H1 (cell line): ENCODE data around the gene RAB40C. TPM values are rescaled to one million over a fixed set of nuclear protein-coding genes. Genes with fewer than 3 reads are reported as not detected.

Experiments used
- CTCF ChIA-PET: fragments of 300-600 bp; sonication (Branson Sonifier 250); formaldehyde crosslinking; loops from one replicate; lab custom pipeline; 2021; ENCODE audit not compliant: partially characterized antibody; lab: Charles Lee
- POLR2A ChIA-PET: fragments of 300-600 bp; sonication (Branson Sonifier 250); formaldehyde crosslinking; loops from one replicate; lab custom pipeline; 2021; ENCODE audit warnings: inconsistent platforms; ENCODE audit not compliant: partially characterized antibody; lab: Charles Lee
- DNase-seq, 2 experiments: peaks; one replicate each; pipeline versions ENCODE4 v3.0.0 to v3.0.0-alpha.2; 2010 to 2022; ENCODE audit warnings: low spot score in 2 of 2, low read depth in 1 of 2, mixed read lengths in 1 of 2
- FAIRE-seq: peaks from 2 replicates; lab custom pipeline; 2011; peaks lifted over from hg19 to GRCh38; lab: Jason Lieb, UNC
- H2AFZ ChIP-seq: 2 replicates; pipeline ENCODE4 v1.8.1; 2012; ENCODE audit warnings: low read length, inconsistent platforms
- H2AK5ac ChIP-seq: 2 replicates; pipeline ENCODE4 v1.6.1; 2013; ENCODE audit warnings: low read depth, low read length
- H2BK120ac ChIP-seq: replicated peaks from 2 replicates; pipeline ENCODE3; 2013; ENCODE audit warnings: low read depth, low read length, inconsistent platforms
- H2BK12ac ChIP-seq: 2 replicates; pipeline ENCODE4 v1.6.1; 2013; ENCODE audit warnings: low read depth, low read length
- H2BK15ac ChIP-seq: 2 replicates; pipeline ENCODE4 v1.6.1; 2013; ENCODE audit warnings: low read length
- H2BK20ac ChIP-seq: 2 replicates; pipeline ENCODE4 v1.6.1; 2013; ENCODE audit warnings: low read length
- H2BK5ac ChIP-seq: 2 replicates; pipeline ENCODE4 v1.6.1; 2013; ENCODE audit warnings: low read depth, low read length
- H3K14ac ChIP-seq: 2 replicates; pipeline ENCODE4 v1.6.1; 2013; ENCODE audit warnings: inconsistent platforms; ENCODE audit not compliant: insufficient read length
- H3K18ac ChIP-seq: 2 replicates; pipeline ENCODE4 v1.6.1; 2013; ENCODE audit warnings: low read length; ENCODE audit errors: extremely low read depth
- H3K23ac ChIP-seq: 2 replicates; pipeline ENCODE4 v1.6.1; 2013; ENCODE audit warnings: inconsistent platforms; ENCODE audit not compliant: insufficient read length
- H3K23me2 ChIP-seq: 2 replicates; pipeline ENCODE4 v1.6.1; 2013; ENCODE audit warnings: low read depth, low read length
- H3K27ac ChIP-seq: 2 replicates; pipeline ENCODE4 v1.6.1; 2011; ENCODE audit warnings: low read depth, low read length, inconsistent platforms
- H3K27me3 ChIP-seq, 4 experiments: replicated peaks in 1 of 4; 1 replicate in 1 of 4; 2 replicates in 3 of 4; pipeline versions ENCODE4 v1.6.1 to v1.8.1; 2011 to 2013; ENCODE audit warnings: low read length in 3 of 4, mild to moderate bottlenecking in 3 of 4, inconsistent platforms in 2 of 4, mixed read lengths in 2 of 4, moderate library complexity in 1 of 4; ENCODE audit not compliant: control insufficient read depth in 3 of 4, insufficient read depth in 3 of 4; ENCODE audit errors: extremely low read depth in 1 of 4
- H3K36me3 ChIP-seq, 4 experiments: 2 replicates each; pipeline versions ENCODE4 v1.6.1 to v1.8.1; 2011 to 2013; ENCODE audit warnings: mild to moderate bottlenecking in 4 of 4, low read length in 3 of 4, moderate library complexity in 2 of 4, control low read depth in 1 of 4, inconsistent platforms in 1 of 4; ENCODE audit not compliant: insufficient read depth in 4 of 4, control insufficient read depth in 2 of 4
- H3K4ac ChIP-seq: replicated peaks from 2 replicates; pipeline ENCODE3; 2013; ENCODE audit warnings: low read length, low read depth, mixed read lengths, inconsistent platforms; ENCODE audit not compliant: insufficient read length
- H3K4me1 ChIP-seq, 4 experiments: replicated peaks in 1 of 4; 1 replicate in 1 of 4; 2 replicates in 3 of 4; pipeline versions ENCODE4 v1.6.1 to v1.8.1; 2011 to 2013; ENCODE audit warnings: low read length in 3 of 4, inconsistent platforms in 2 of 4, mixed read lengths in 1 of 4; ENCODE audit not compliant: insufficient read depth in 4 of 4, control insufficient read depth in 3 of 4
- H3K4me2 ChIP-seq, 2 experiments: 2 replicates each; pipeline versions ENCODE4 v1.6.1 to v1.8.1; 2011 to 2013; ENCODE audit warnings: low read depth in 2 of 2, low read length in 2 of 2, control low read depth in 1 of 2, inconsistent platforms in 1 of 2, mild to moderate bottlenecking in 1 of 2; ENCODE audit not compliant: insufficient read depth in 1 of 2
- H3K4me3 ChIP-seq, 4 experiments: fragments of 200-600, 300-600 bp in 1 of 4; sonication (generic), shearing (Covaris generic), sonication (Bioruptor Twin) in 1 of 4; 2 replicates each; pipeline versions ENCODE4 v1.5.1 to v1.8.1; 2011 to 2016; ENCODE audit warnings: low read length in 4 of 4, low read depth in 3 of 4, control low read depth in 2 of 4, inconsistent platforms in 2 of 4, mild to moderate bottlenecking in 2 of 4, mixed read lengths in 1 of 4, moderate library complexity in 1 of 4; ENCODE audit not compliant: insufficient read depth in 2 of 4; ENCODE audit errors: extremely low read depth in 1 of 4
- H3K56ac ChIP-seq: replicated peaks from 2 replicates; pipeline ENCODE3; 2013; ENCODE audit warnings: low read depth, mild to moderate bottlenecking, mixed read lengths, low read length, inconsistent platforms; ENCODE audit not compliant: insufficient read length
- H3K79me1 ChIP-seq: 2 replicates; pipeline ENCODE4 v1.6.1; 2013; ENCODE audit warnings: low read depth, low read length, control low read depth
- H3K79me2 ChIP-seq, 2 experiments: 2 replicates each; pipeline versions ENCODE4 v1.6.1 to v1.8.1; 2012 to 2013; ENCODE audit warnings: low read length in 2 of 2, mild to moderate bottlenecking in 2 of 2, inconsistent platforms in 1 of 2; ENCODE audit not compliant: insufficient read depth in 2 of 2, control insufficient read depth in 1 of 2
- H3K9ac ChIP-seq, 4 experiments: replicated peaks in 1 of 4; 1 replicate in 1 of 4; 2 replicates in 3 of 4; pipeline versions ENCODE4 v1.6.1 to v1.8.1; 2011 to 2013; ENCODE audit warnings: low read depth in 3 of 4, low read length in 3 of 4, control low read depth in 2 of 4, mild to moderate bottlenecking in 2 of 4, moderate library complexity in 2 of 4, inconsistent platforms in 1 of 4; ENCODE audit errors: extremely low read depth in 1 of 4
- H3K9me3 ChIP-seq, 2 experiments: 2 replicates each; pipeline versions ENCODE4 v1.6.1 to v1.8.1; 2012 to 2013; ENCODE audit warnings: mild to moderate bottlenecking in 2 of 2, moderate library complexity in 2 of 2, control low read depth in 1 of 2, inconsistent platforms in 1 of 2, low read depth in 1 of 2, low read length in 1 of 2, mixed read lengths in 1 of 2; ENCODE audit not compliant: insufficient read depth in 2 of 2
- H4K20me1 ChIP-seq, 2 experiments: replicated peaks in 1 of 2; 2 replicates each; pipeline versions ENCODE3 to v1.8.1; 2011 to 2013; ENCODE audit warnings: inconsistent platforms in 2 of 2, low read length in 2 of 2, mild to moderate bottlenecking in 1 of 2; ENCODE audit not compliant: insufficient read depth in 2 of 2, control insufficient read depth in 1 of 2
- H4K5ac ChIP-seq: 2 replicates; pipeline ENCODE4 v1.6.1; 2013; ENCODE audit warnings: low read length, low read depth, mixed read lengths, inconsistent platforms; ENCODE audit not compliant: insufficient read length
- H4K8ac ChIP-seq: 2 replicates; pipeline ENCODE4 v1.8.0; 2013; ENCODE audit warnings: mild to moderate bottlenecking, moderate library complexity, low read length, inconsistent platforms; ENCODE audit not compliant: insufficient read depth; ENCODE audit errors: extremely low read depth
- H4K91ac ChIP-seq: replicated peaks from 2 replicates; pipeline ENCODE3; 2013; ENCODE audit warnings: low read length, mixed read lengths, inconsistent platforms; ENCODE audit not compliant: insufficient read length
- CTBP2 ChIP-seq: IDR thresholded peaks from 2 replicates; pipeline ENCODE4 v1.7.0; 2011; ENCODE audit warnings: borderline replicate concordance, mild to moderate bottlenecking, moderate library complexity, mixed read lengths, low read length; ENCODE audit not compliant: insufficient read depth, insufficient read length
- JUN ChIP-seq: IDR thresholded peaks from 2 replicates; pipeline ENCODE4 v1.6.1; 2011; ENCODE audit warnings: low read depth, mild to moderate bottlenecking, improper control_type of control experiment, low read length
- KDM4A ChIP-seq: IDR thresholded peaks from one replicate; pipeline ENCODE4 v1.7.1; 2012; ENCODE audit warnings: low read depth, mild to moderate bottlenecking, moderate library complexity, low read length, inconsistent platforms; ENCODE audit not compliant: severe bottlenecking
- NANOG ChIP-seq: IDR thresholded peaks from 2 replicates; pipeline ENCODE4 v1.6.1; 2011; ENCODE audit warnings: low read length, low read depth, mild to moderate bottlenecking, inconsistent platforms; ENCODE audit not compliant: insufficient read depth, poor library complexity, severe bottlenecking
- RNF2 ChIP-seq: fragments of 200-900, 300-1000 bp; sonication (generic); IDR thresholded peaks from 2 replicates; pipeline ENCODE4 v1.7.1; 2016; ENCODE audit warnings: borderline replicate concordance, low read depth, mild to moderate bottlenecking, antibody characterized with exemption, low read length; ENCODE audit not compliant: poor library complexity, severe bottlenecking; ENCODE audit errors: missing control alignments
- SAP30 ChIP-seq: fragments of 300-600 bp; sonication (generic); IDR thresholded peaks from 2 replicates; pipeline ENCODE4 v1.7.1; 2012; ENCODE audit warnings: low read length, moderate library complexity, mild to moderate bottlenecking, inconsistent platforms; ENCODE audit not compliant: insufficient read depth, insufficient replicate concordance
- SIN3A ChIP-seq, 2 experiments: IDR thresholded peaks in 1 of 2; conservative IDR thresholded peaks in 1 of 2; 2 replicates each; pipeline ENCODE4 v1.6.1; 2011 to 2012; ENCODE audit warnings: low read length in 2 of 2, improper control_type of control experiment in 1 of 2, low read depth in 1 of 2, mild to moderate bottlenecking in 1 of 2
- WGBS, 2 experiments: shearing (Covaris generic) in 1 of 2; methylation state at CpG; one replicate each; pipeline versions ENCODE4 v1.1.6 to v1.1.7; 2013 to 2015; ENCODE audit warnings: low lambda C conversion rate in 2 of 2, mixed read lengths in 2 of 2, inconsistent platforms in 1 of 2, low coverage in 1 of 2, missing lambda C conversion rate in 1 of 2; ENCODE audit not compliant: insufficient replicate concordance in 2 of 2, insufficient coverage in 1 of 2, insufficient read length in 1 of 2; ENCODE audit errors: extremely low coverage in 1 of 2, missing lambda C conversion rate in 1 of 2; 5-methylcytosine and 5-hydroxymethylcytosine counted together
- polyA plus RNA-seq, 7 experiments: library from polyadenylated mRNA; depleted of rRNA in 3 of 7; stranded (reverse) in 5 of 7; unstranded in 2 of 7; fragments of >200 nt in 5 of 7; fragments of 200-250 nt in 2 of 7; gene quantifications; 1 replicate in 5 of 7; 2 replicates in 1 of 7; 4 replicates in 1 of 7; pipeline versions ENCODE4 v1.2.1 to v1.2.3, GENCODE V29; 2011 to 2013; ENCODE audit warnings: missing spikeins in 2 of 7, mixed read lengths in 2 of 7
- total RNA-seq: library from RNA; stranded (reverse); fragmentation: NEBNext Ultra II Directional; extraction: Animal tissue kit (Norgen Biotek cat#: 25700); gene quantifications from 2 replicates; pipeline ENCODE4 v1.2.1, GENCODE V29; 2021
- TF ChIP-seq, protein P1 (sequence below): IDR thresholded peaks from 2 replicates; pipeline ENCODE4 v1.6.1; 2011; ENCODE audit warnings: low read length, improper control_type of control experiment

Gene RAB40C
- total and polyA plus RNA-seq, 2 of the 8 experiments (the other 6 are each of a cell fraction or from before 2014, with no cell fraction given): 13.9 to 15.6 TPM

DNA sequence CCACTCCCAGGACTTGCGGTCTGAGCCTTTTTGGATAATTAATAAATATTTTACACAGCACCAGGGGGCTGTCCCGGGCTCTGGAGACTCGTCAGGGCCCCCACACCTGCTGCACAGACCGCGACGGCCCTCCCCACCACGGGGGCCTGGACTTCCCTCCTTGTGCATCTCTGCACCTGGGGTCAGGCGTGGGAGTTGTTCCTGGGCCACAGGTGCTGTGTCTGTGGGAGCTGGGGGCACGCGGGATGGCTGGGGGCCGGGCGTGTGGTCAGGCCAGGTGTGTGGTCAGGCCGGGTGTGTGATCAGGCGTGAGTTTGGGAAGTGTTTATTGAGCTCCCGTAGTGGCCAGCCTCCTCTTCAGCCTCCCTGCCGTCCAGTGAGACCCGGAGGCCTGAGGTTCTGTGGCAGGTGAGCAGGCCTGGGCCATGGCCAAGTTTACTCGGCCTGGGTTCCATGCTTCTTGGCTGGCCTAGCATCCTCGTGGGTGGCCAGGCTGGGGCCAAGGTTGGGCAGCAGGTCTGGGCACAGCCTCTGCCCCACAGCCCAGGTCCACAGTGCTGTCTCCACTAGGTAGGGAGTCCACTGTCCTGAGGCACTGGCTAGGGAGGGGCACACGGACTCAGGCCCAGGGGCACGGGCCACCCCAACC is 88.5 kb downstream of the RAB40C start:
- peaks cover 0 to 2% (median 0%) of the 10 kb centered on the region in 4 experiments; a peak in 2 of 7 replicates for H3K27me3 ChIP-seq
- H3K4me3 ChIP-seq: no peak overlapping the region
- no peak overlapping the region for H2AFZ ChIP-seq
- peaks cover 6% of the 10 kb centered on the region; the same call in 1 of the 2 replicates for H3K79me1 ChIP-seq
- no peak for DNase-seq
- FAIRE-seq: no peak
- no peak overlapping the region for H2BK120ac ChIP-seq
- H3K14ac ChIP-seq: no peak overlapping the region
- H3K23ac ChIP-seq: no peak overlapping the region
- H3K79me2 ChIP-seq: peaks cover 0 to 12% of the 10 kb centered on the region in 2 experiments; a peak in 1 of 4 replicates
- peak overlapping the region; percentile 63; the same call in 1 of the 2 replicates for H2BK5ac ChIP-seq
- peak overlapping the region; percentile 65 for H4K8ac ChIP-seq
- H3K9me3 ChIP-seq: no peaks in the 10 kb centered on the region
- H3K56ac ChIP-seq: no peak overlapping the region
- peak overlapping the region; percentile 99; the same call in 1 of the 2 replicates for H2BK15ac ChIP-seq
- peaks cover 7 to 18% (median 13%) of the 10 kb centered on the region in 4 experiments for H3K36me3 ChIP-seq
- H3K4me2 ChIP-seq: no peak overlapping the region
- 0 out of 2 replicates have a peak overlapping the region, but pooled peaks have one; percentile 7 for H2AK5ac ChIP-seq
- H2BK12ac ChIP-seq: peak overlapping the region; percentile 75; the same call in 1 of the 2 replicates
- ChIA-PET POLR2A (interaction anchor here (1.0 to 13.3 kb wide), 13 partner anchors 11 to 1282 kb away, joined by 3 to 214 read pairs (median 4); partner anchors contain the start of genes ANTKMT, CHTF18, RHOT2 and RPUSD1), CTCF (interaction anchor here (0.7 to 2.3 kb wide), 12 partner anchors 10 to 123 kb away, joined by 3 to 11 read pairs (median 4); partner anchors contain the start of genes RHOT2 and WDR24)
- no peak overlapping the region for H3K9ac ChIP-seq
- peaks cover 4 to 29% of the 10 kb centered on the region in 2 experiments for H4K20me1 ChIP-seq
- no peak overlapping the region; the same call in 1 of the 2 replicates for H3K27ac ChIP-seq
- peaks cover 15% of the 10 kb centered on the region for H3K23me2 ChIP-seq
- H3K4me1 ChIP-seq: peaks cover 0 to 41% (median 32%) of the 10 kb centered on the region in 4 experiments; a peak in 6 of 7 replicates
- H4K91ac ChIP-seq: peak overlapping the region; percentile 44
- WGBS, 2 experiments: 92% methylated on average over 21 of the region's 21 CpGs; no CpG with 5 or more reads in 1 of the 2 experiments
- no peak overlapping the region for H2BK20ac ChIP-seq
- no peak overlapping the region for H3K4ac ChIP-seq
- no peak overlapping the region for H3K18ac ChIP-seq
- H4K5ac ChIP-seq: no peak overlapping the region
- TF ChIP-seq SAP30: no peak
- TF ChIP-seq JUN: no peak
- TF ChIP-seq SIN3A (conservative IDR thresholded peaks at IDR 0.05 in 1 of 2, IDR thresholded peaks at IDR 0.05 in 1 of 2; ENCODE audit: low read depth in 1 of 2, low read length in 2 of 2): no peak
- TF ChIP-seq KDM4A: no peak
- no peak for TF ChIP-seq CTBP2
- TF ChIP-seq, protein P1, sequence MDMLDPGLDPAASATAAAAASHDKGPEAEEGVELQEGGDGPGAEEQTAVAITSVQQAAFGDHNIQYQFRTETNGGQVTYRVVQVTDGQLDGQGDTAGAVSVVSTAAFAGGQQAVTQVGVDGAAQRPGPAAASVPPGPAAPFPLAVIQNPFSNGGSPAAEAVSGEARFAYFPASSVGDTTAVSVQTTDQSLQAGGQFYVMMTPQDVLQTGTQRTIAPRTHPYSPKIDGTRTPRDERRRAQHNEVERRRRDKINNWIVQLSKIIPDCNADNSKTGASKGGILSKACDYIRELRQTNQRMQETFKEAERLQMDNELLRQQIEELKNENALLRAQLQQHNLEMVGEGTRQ: no peak
- TF ChIP-seq RNF2: no peak
- no peak for TF ChIP-seq NANOG
